HFFc6 (cell line): ENCODE results near the gene SNAP47. TPM values are rescaled to one million over a fixed set of nuclear protein-coding genes. Genes with fewer than 3 reads are reported as not detected.

Experiments used
- DNase-seq: peaks from one replicate; pipeline ENCODE4 v3.0.0-alpha.2; 2018
- H3K27ac Mint-ChIP-seq: 2 replicates; pipeline ENCODE4 v1.8.0; 2020; ENCODE audit warnings: mild to moderate bottlenecking, mixed read lengths
- H3K27me3 Mint-ChIP-seq: 2 replicates; pipeline ENCODE4 v1.8.0; 2021; ENCODE audit warnings: mild to moderate bottlenecking, moderate library complexity, mixed read lengths; ENCODE audit not compliant: insufficient read depth
- H3K36me3 Mint-ChIP-seq: 2 replicates; pipeline ENCODE4 v1.8.0; 2021; ENCODE audit warnings: low read depth, mixed read lengths
- H3K4me1 Mint-ChIP-seq: 2 replicates; pipeline ENCODE4 v1.8.0; 2020; ENCODE audit warnings: low read depth, mixed read lengths
- H3K4me3 Mint-ChIP-seq: 2 replicates; pipeline ENCODE4 v1.8.0; 2020; ENCODE audit warnings: mild to moderate bottlenecking, moderate library complexity, mixed read lengths
- H3K9me3 Mint-ChIP-seq: 2 replicates; pipeline ENCODE4 v1.8.0; 2020; ENCODE audit warnings: mild to moderate bottlenecking, mixed read lengths
- CTCF ChIP-seq: fragments of 200-600 bp; sonication (generic); IDR thresholded peaks from 2 replicates; pipeline ENCODE4 v1.5.0; 2021; ENCODE audit warnings: antibody characterized with exemption, mild to moderate bottlenecking
- total RNA-seq, 6 experiments: library from RNA; stranded (reverse); fragmentation: NEBNext Ultra II Directional; extraction: Animal tissue kit (Norgen Biotek cat#: 25700); gene quantifications; 2 replicates in 1 of 6; 3 replicates in 5 of 6; pipeline ENCODE4 v1.2.3, GENCODE V29; 2021

The SNAP47 gene
- total RNA-seq, 6 experiments from 2014 or later = 27.0 to 31.2 (median 30.4) TPM

GRCh38 chr1:227756172-227756959, 21.1 kb downstream of the SNAP47 start:
- Mint-ChIP-seq H3K27me3 (no peaks in the 10 kb centered on the region), H3K36me3 (peaks cover 13% of the 10 kb centered on the region), H3K27ac (no peak overlapping the region), H3K9me3 (no peaks in the 10 kb centered on the region), H3K4me1 (peaks cover 50% of the 10 kb centered on the region), H3K4me3 (no peak overlapping the region)
- DNase-seq = no peak
- no peak for TF ChIP-seq CTCF

DNA sequence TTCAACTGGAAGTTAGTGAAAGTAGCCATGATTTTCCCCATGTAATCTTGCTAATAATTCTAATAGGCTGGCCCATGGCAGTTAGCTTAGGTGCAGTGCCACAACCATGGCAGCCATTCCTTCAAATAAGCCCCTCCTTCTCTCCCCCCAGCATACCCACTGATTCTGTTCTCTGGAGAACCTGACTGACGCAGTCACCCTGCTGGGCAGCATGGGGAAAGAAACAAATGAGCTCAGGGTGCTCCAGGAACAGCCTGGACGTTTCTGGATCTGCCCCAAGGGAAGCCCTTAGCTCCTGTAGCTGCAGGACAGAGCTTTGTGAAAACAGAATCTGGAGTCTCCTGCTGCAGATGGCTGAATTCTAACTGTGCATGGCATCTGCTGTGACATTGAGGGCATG, 22.5 kb downstream of the SNAP47 start:
- H3K36me3 Mint-ChIP-seq = peaks cover 14% of the 10 kb centered on the region
- H3K4me1 Mint-ChIP-seq = peaks cover 59% of the 10 kb centered on the region
- H3K9me3 Mint-ChIP-seq = no peaks in the 10 kb centered on the region
- no peak overlapping the region for H3K27ac Mint-ChIP-seq
- H3K27me3 Mint-ChIP-seq = no peaks in the 10 kb centered on the region
- no peak overlapping the region for H3K4me3 Mint-ChIP-seq
- DNase-seq = no peak
- TF ChIP-seq CTCF = no peak

DNA sequence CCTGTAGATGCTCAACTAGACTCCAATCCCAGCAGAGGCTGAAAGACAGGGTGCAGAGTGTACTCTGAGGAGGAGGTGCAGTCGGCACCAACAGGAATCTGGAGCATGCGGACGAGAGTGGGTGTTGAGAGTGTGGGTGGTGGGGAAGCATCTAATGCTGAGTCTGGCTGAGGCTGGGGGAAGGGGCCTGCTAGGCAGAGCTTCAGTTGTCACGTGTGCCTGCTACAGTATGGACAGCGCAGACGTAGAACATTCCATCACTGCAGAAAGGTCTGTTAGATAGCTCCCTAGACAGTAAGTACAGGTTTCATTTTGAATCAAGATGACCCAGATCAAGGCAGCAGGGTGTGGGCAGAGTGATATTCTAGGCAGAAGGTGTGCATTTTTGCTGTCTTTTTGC, 23.1 kb downstream of the SNAP47 start:
- Mint-ChIP-seq H3K9me3 (no peaks in the 10 kb centered on the region), H3K27me3 (no peaks in the 10 kb centered on the region), H3K4me1 (peaks cover 63% of the 10 kb centered on the region), H3K27ac (no peak overlapping the region; the same call in 1 of the 2 replicates), H3K36me3 (peaks cover 14% of the 10 kb centered on the region), H3K4me3 (no peak overlapping the region)
- no peak for TF ChIP-seq CTCF
- no peak for DNase-seq

- TF ChIP-seq CTCF = no peak
- DNase-seq = peak; percentile 97
- Mint-ChIP-seq H3K4me1 (peaks cover 63% of the 10 kb centered on the region), H3K9me3 (no peaks in the 10 kb centered on the region), H3K27me3 (no peaks in the 10 kb centered on the region), H3K36me3 (peaks cover 20% of the 10 kb centered on the region), H3K27ac (peak overlapping the region; percentile 84), H3K4me3 (peak overlapping the region; percentile 32)
Observed at GRCh38 chr1:227759341-227760300, 24.4 kb downstream of the SNAP47 start.

DNA sequence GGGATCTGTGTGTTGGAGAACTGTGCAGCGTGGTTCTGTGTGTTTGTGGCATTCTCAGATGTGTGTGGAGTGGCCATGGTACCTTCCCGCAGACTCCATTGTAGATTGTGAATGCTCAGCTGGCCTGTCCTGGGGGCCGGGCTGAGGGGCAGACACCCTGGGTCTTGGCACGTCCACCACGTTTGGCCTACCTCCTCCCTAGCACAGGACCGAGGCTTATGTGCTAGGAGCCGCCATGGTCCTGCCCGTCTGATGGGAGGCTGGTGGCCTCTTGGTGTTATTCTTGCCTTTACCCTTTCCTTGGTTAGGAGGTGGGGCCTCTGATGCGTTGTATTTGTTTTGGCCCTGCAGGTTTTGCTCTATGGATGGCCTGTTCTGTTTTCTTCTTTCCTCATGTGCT, 25.1 kb downstream of the SNAP47 start:
- Mint-ChIP-seq H3K36me3 (peaks cover 20% of the 10 kb centered on the region), H3K9me3 (no peaks in the 10 kb centered on the region), H3K4me1 (peaks cover 68% of the 10 kb centered on the region), H3K27me3 (no peaks in the 10 kb centered on the region), H3K4me3 (no peak overlapping the region), H3K27ac (peak overlapping the region; percentile 84)
- no peak for DNase-seq
- no peak for TF ChIP-seq CTCF
